Pons (tissue), 1 donor: Measurements from ENCODE around the gene SLC36A4.
"Not testable (repeated sequence)": the region's sequence is repeated elsewhere in the genome, so short reads cannot be mapped to it uniquely, and the experiment has no call there.

Experiments used
- DNase-seq: peaks from one replicate; pipeline ENCODE4 v3.0.0-alpha.2; 2016; ENCODE audit warnings: low spot score

Gene SLC36A4

GRCh38 chr11:93118276-93118675 is 79.5 kb downstream of the SLC36A4 start:
- DNase-seq = no peak

- no peak for DNase-seq
Observed at GRCh38 chr11:93117565-93117964, 80.2 kb downstream of the SLC36A4 start.

- no peak for DNase-seq
Observed at GRCh38 chr11:93116641-93117441, 81.0 kb downstream of the SLC36A4 start.

GRCh38 chr11:93114304-93114703 is 83.5 kb downstream of the SLC36A4 start:
- DNase-seq = no peak

GRCh38 chr11:93113824-93114223 is 84.0 kb downstream of the SLC36A4 start:
- no peak for DNase-seq

GRCh38 chr11:93111147-93111546 is 86.6 kb downstream of the SLC36A4 start:
- not testable (repeated sequence) for DNase-seq

- DNase-seq = no peak
Observed at GRCh38 chr11:93100211-93100610, 97.6 kb downstream of the SLC36A4 start.

- DNase-seq = no peak
Observed at GRCh38 chr11:93099806-93100205, 98.0 kb downstream of the SLC36A4 start.
